ENCODE results near the gene RHEX.

DNA sequence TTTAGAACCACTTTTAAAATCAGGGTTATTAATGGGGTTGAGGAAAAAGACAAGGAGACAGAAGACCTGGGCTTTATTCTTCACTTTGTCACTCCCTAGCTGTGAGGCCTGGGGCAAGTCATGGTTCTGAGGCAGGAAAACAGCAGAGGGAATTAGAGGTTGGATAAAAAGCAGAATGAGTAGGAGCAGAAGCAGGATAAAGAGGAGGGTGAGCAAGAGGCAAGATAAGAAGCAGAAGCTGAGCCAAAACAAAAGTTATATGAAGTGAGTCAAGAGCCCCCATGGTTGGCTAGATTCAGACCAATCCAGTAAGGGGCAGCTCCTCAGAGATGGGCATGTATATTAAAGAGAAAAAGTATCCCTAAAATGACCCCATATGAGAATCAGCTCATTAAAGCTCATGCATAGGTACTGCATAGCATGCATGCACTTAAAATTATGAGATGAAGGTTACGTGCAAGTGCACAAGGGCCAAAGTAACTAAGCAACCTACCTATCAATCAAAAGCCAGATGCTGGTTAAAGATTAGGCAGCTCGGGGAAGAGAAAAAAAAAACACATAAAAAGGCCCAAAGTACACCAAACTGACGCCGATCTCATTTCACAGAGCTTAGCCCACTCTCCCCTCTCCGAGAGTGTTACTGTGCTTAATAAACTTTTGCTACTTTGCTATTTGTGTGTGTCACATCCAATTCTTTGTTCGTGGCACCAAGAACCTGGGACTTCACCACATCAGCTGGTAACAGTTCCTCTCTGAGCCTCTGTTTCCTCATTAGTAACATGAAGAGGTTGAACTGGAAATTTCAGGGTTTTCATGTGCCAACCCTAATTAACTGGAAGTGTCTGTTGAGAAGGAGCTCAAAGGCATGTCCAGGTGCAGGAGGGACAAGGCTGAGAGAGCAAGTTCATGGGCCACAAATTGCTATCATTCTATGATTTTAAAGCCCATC lies 62.0 kb downstream of the RHEX start:
- TF ChIP-seq, protein P1, sequence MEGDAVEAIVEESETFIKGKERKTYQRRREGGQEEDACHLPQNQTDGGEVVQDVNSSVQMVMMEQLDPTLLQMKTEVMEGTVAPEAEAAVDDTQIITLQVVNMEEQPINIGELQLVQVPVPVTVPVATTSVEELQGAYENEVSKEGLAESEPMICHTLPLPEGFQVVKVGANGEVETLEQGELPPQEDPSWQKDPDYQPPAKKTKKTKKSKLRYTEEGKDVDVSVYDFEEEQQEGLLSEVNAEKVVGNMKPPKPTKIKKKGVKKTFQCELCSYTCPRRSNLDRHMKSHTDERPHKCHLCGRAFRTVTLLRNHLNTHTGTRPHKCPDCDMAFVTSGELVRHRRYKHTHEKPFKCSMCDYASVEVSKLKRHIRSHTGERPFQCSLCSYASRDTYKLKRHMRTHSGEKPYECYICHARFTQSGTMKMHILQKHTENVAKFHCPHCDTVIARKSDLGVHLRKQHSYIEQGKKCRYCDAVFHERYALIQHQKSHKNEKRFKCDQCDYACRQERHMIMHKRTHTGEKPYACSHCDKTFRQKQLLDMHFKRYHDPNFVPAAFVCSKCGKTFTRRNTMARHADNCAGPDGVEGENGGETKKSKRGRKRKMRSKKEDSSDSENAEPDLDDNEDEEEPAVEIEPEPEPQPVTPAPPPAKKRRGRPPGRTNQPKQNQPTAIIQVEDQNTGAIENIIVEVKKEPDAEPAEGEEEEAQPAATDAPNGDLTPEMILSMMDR (IDR thresholded peaks at IDR 0.05), result no peak
- TF ChIP-seq POLR2A (IDR thresholded peaks at IDR 0.05), result no peak

Measured in heart left ventricle (tissue), 13 donors.